Neural cell (in vitro differentiated cells): ENCODE results near the gene PILRA. TPM values are rescaled to one million over a fixed set of nuclear protein-coding genes. Genes with fewer than 3 reads are reported as not detected.

Source experiments
- H2AFZ ChIP-seq: fragments of 200-600, 300-800 bp; sonication (generic), shearing (Covaris generic); 2 replicates; pipeline ENCODE4 v1.6.0; 2014; ENCODE audit warnings: low read depth, mild to moderate bottlenecking, antibody characterized with exemption, low read length, moderate library complexity
- H3F3A ChIP-seq: fragments of 200-600 bp; shearing (Covaris generic); 2 replicates; pipeline ENCODE4 v1.6.1; 2016; ENCODE audit warnings: mild to moderate bottlenecking, moderate library complexity, mixed read lengths, antibody characterized with exemption, low read length; ENCODE audit not compliant: insufficient read depth, poor library complexity, severe bottlenecking
- H3K27ac ChIP-seq: fragments of 200-600, 300-800 bp; sonication (generic), shearing (Covaris generic); 2 replicates; pipeline ENCODE4 v1.5.1; 2014; ENCODE audit warnings: mild to moderate bottlenecking, low read length, moderate library complexity
- H3K27me3 ChIP-seq: fragments of 300-800, 200-600 bp; sonication (generic), shearing (Covaris generic); 2 replicates; pipeline ENCODE4 v1.6.0; 2014; ENCODE audit warnings: mild to moderate bottlenecking, low read depth, low read length, moderate library complexity; ENCODE audit not compliant: insufficient read depth
- H3K36me3 ChIP-seq: fragments of 300-800, 200-600 bp; sonication (generic), shearing (Covaris generic); 2 replicates; pipeline ENCODE4 v1.5.1; 2014; ENCODE audit warnings: mild to moderate bottlenecking, antibody characterized with exemption, low read length, moderate library complexity; ENCODE audit not compliant: insufficient read depth
- H3K4me2 ChIP-seq: fragments of 300-800, 200-600 bp; sonication (generic), shearing (Covaris generic); 2 replicates; pipeline ENCODE4 v1.6.0; 2014; ENCODE audit warnings: mild to moderate bottlenecking, low read length
- H3K4me3 ChIP-seq: fragments of 300-800, 200-600 bp; sonication (generic), shearing (Covaris generic); 2 replicates; pipeline ENCODE4 v1.5.1; 2014; ENCODE audit warnings: mild to moderate bottlenecking, low read length, moderate library complexity
- H3K79me2 ChIP-seq: fragments of 200-600 bp; shearing (Covaris generic); replicated peaks from 2 replicates; pipeline ENCODE4 v1.6.0; 2014; ENCODE audit warnings: mild to moderate bottlenecking, low read length, moderate library complexity; ENCODE audit not compliant: insufficient read depth
- H3K9ac ChIP-seq: fragments of 300-800, 200-600 bp; sonication (generic), shearing (Covaris generic); 2 replicates; pipeline ENCODE4 v1.6.1; 2016; ENCODE audit warnings: mild to moderate bottlenecking, low read length, mixed read lengths
- H3K9me2 ChIP-seq: fragments of 200-600 bp; shearing (Covaris generic); 2 replicates; pipeline ENCODE4 v1.6.1; 2016; ENCODE audit warnings: mild to moderate bottlenecking, low read length, mixed read lengths; ENCODE audit not compliant: insufficient read depth
- H3K9me3 ChIP-seq: fragments of 200-600, 300-800 bp; sonication (generic), shearing (Covaris generic); 2 replicates; pipeline ENCODE4 v1.6.1; 2016; ENCODE audit warnings: mild to moderate bottlenecking, mixed run types, low read length, moderate library complexity, mixed read lengths
- H4K20me1 ChIP-seq: fragments of 200-600 bp; shearing (Covaris generic); 2 replicates; pipeline ENCODE4 v1.6.1; 2016; ENCODE audit warnings: mild to moderate bottlenecking, mixed run types; ENCODE audit not compliant: insufficient read depth
- CTCF ChIP-seq: fragments of 450-650 bp; IDR thresholded peaks from 2 replicates; pipeline ENCODE4 v1.5.1; 2014; ENCODE audit warnings: antibody characterized with exemption, mild to moderate bottlenecking, moderate library complexity; ENCODE audit not compliant: poor library complexity, severe bottlenecking
- EP300 ChIP-seq: fragments of 450-650 bp; conservative IDR thresholded peaks from 2 replicates; pipeline ENCODE4 v1.6.1; 2014; ENCODE audit warnings: antibody characterized with exemption, mild to moderate bottlenecking, moderate library complexity; ENCODE audit not compliant: poor library complexity, severe bottlenecking
- EZH2 ChIP-seq: fragments of 200-600, 300-800 bp; shearing (Covaris generic), sonication (generic); IDR thresholded peaks from 2 replicates; pipeline ENCODE4 v1.6.1; 2014; ENCODE audit warnings: antibody characterized with exemption, low read length, borderline replicate concordance, mild to moderate bottlenecking; ENCODE audit not compliant: insufficient read depth, poor library complexity, severe bottlenecking
- MXI1 ChIP-seq: fragments of 450-650 bp; conservative IDR thresholded peaks from 2 replicates; pipeline ENCODE4 v1.6.1; 2014; ENCODE audit warnings: antibody characterized with exemption, mild to moderate bottlenecking; ENCODE audit not compliant: poor library complexity, severe bottlenecking
- POLR2AphosphoS5 ChIP-seq: IDR thresholded peaks from 2 replicates; pipeline ENCODE4 v1.6.1; 2012
- RAD21 ChIP-seq: fragments of 450-650 bp; conservative IDR thresholded peaks from 2 replicates; pipeline ENCODE4 v1.6.1; 2014; ENCODE audit warnings: antibody characterized with exemption, mild to moderate bottlenecking, moderate library complexity
- REST ChIP-seq: IDR thresholded peaks from 2 replicates; pipeline ENCODE4 v1.6.1; 2012; ENCODE audit warnings: borderline replicate concordance
- SMC3 ChIP-seq: fragments of 450-650 bp; conservative IDR thresholded peaks from 2 replicates; pipeline ENCODE4 v1.6.1; 2014; ENCODE audit warnings: antibody characterized with exemption, mild to moderate bottlenecking, moderate library complexity; ENCODE audit not compliant: poor library complexity
- TAF1 ChIP-seq: IDR thresholded peaks from 2 replicates; pipeline ENCODE4 v1.6.1; 2012; ENCODE audit warnings: low read depth
- polyA plus RNA-seq: library from polyadenylated mRNA; depleted of rRNA; stranded (reverse); fragments of >200 nt; gene quantifications from 2 replicates; pipeline ENCODE4 v1.2.3, GENCODE V29; 2014

PILRA gene
- polyA plus RNA-seq, 1 donor from 2014 or later: 23.7 TPM

- Histone ChIP-seq H3K9me3 (no peaks in the 10 kb centered on the region), H3K4me3 (peak overlapping the region; percentile 81), H3K79me2 (peaks cover 19% of the 10 kb centered on the region), H3K36me3 (no peaks in the 10 kb centered on the region), H3K27me3 (no peaks in the 10 kb centered on the region), H4K20me1 (no peaks in the 10 kb centered on the region), H3F3A (no peaks in the 10 kb centered on the region), H2AFZ (peak overlapping the region; percentile 67), H3K4me2 (no peak overlapping the region), H3K9ac (peak overlapping the region; percentile 96), H3K27ac (peak overlapping the region; percentile 99), H3K9me2 (no peaks in the 10 kb centered on the region)
- TF ChIP-seq RAD21 (no peak), REST (no peak), SMC3 (no peak), CTCF (no peak), TAF1 (no peak), MXI1 (no peak), EP300 (no peak), EZH2 (no peak), POLR2AphosphoS5 (no peak)
These were observed 54.5 kb downstream of the PILRA start for GRCh38 chr7:100427762-100428198.

- H3K4me3 ChIP-seq: peak within 1 kb of the TSS; percentile 81
- H3K4me2 ChIP-seq: peak within 1 kb of the TSS; percentile 63
- peak within 1 kb of the TSS; percentile 96 for H3K9ac ChIP-seq
- no peaks in the 10 kb centered on the region for H3K9me2 ChIP-seq
- H3K79me2 ChIP-seq: peaks cover 19% of the 10 kb centered on the region
- H2AFZ ChIP-seq: peak within 1 kb of the TSS; percentile 93
- H3K27me3 ChIP-seq: no peaks in the 10 kb centered on the region
- no peaks in the 10 kb centered on the region for H4K20me1 ChIP-seq
- H3K27ac ChIP-seq: peak within 1 kb of the TSS; percentile 99
- H3K9me3 ChIP-seq: no peaks in the 10 kb centered on the region
- TF ChIP-seq EZH2 (no peak), MXI1 (peak; percentile 76), SMC3 (peak; percentile 33), RAD21 (no peak), REST (peak; percentile 71), CTCF (peak; percentile 41), POLR2AphosphoS5 (peak; percentile 93), TAF1 (peak; percentile 78), EP300 (peak; percentile 67)
- no peaks in the 10 kb centered on the region for H3K36me3 ChIP-seq
- no peaks in the 10 kb centered on the region for H3F3A ChIP-seq
These were observed 55.1 kb downstream of the PILRA start, which contains the start of gene ZCWPW1 for GRCh38 chr7:100428199-100428966. Gene ZCWPW1, minus strand, starts transcription at chr7:100428703. Its CDS starts 8,054 bp downstream, at chr7:100420649.
